ENCODE data around the gene FRMD4B. TPM values are rescaled to one million over a fixed set of nuclear protein-coding genes. Genes with fewer than 3 reads are reported as not detected.
A peak's percentile ranks its signal among the peaks of the same experiment; 100 is the strongest.

The FRMD4B gene
- total RNA-seq, 1 donor from 2014 or later: 37.4 TPM

- no peak for DNase-seq (ENCODE audit: extremely low spot score, unreplicated experiment)
- Mint-ChIP-seq H3K27me3 (no peaks in the 10 kb centered on the region), H3K9me3 (no peaks in the 10 kb centered on the region), H3K4me1 (ENCODE audit: unreplicated experiment) (peaks cover 36% of the 10 kb centered on the region), H3K36me3 (peaks cover 16% of the 10 kb centered on the region), H3K27ac (peak overlapping the region; percentile 46), H3K4me3 (peak overlapping the region; percentile 71)
- TF ChIP-seq CTCF (conservative IDR thresholded peaks at IDR 0.05): no peak
Observed at GRCh38 chr3:69201658-69202057, 184.2 kb downstream of the FRMD4B start.

DNA sequence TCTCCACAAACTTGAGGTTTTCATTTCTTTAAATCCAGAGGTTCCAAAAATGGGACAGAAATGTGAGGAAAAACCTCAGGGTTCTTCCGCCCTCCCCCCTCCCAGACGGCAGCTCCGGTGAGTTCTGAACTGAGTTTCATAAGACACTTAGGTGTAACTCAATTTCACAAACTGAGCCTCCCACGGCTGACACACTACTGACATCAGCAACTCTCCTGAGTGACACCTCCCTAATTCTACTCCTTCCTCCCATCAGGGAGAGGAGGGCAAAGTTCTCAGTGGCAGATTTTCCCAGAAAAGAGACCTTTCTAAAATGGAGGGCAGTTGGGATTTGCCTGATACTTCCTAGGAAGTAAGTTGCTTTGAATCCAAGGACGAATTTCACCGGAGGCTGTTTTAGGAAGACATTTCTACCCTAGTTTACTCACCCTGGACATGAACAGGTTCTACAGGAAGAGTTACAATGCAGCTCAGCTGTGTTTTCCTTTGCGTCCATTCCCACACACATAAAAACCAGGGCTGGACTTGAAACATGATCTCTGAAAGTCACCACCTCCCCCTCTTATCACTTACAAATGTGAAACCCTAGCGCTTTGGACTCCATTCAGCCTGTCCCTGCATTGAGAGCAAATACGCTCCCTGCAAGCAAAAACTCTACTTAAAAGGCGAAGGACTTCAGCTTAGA is 185.4 kb downstream of the FRMD4B start:
- H3K4me1 Mint-ChIP-seq (ENCODE audit: unreplicated experiment): peaks cover 40% of the 10 kb centered on the region
- no peak for DNase-seq (ENCODE audit: extremely low spot score, unreplicated experiment)
- H3K27me3 Mint-ChIP-seq: no peaks in the 10 kb centered on the region
- peaks cover 18% of the 10 kb centered on the region for H3K36me3 Mint-ChIP-seq
- no peak for TF ChIP-seq CTCF (conservative IDR thresholded peaks at IDR 0.05)
- peak overlapping the region; percentile 99 for H3K27ac Mint-ChIP-seq
- peak overlapping the region; percentile 91 for H3K4me3 Mint-ChIP-seq
- H3K9me3 Mint-ChIP-seq: no peaks in the 10 kb centered on the region

GRCh38 chr3:69199942-69200341 is 185.9 kb downstream of the FRMD4B start:
- Mint-ChIP-seq H3K36me3 (peaks cover 24% of the 10 kb centered on the region), H3K4me3 (peak overlapping the region; percentile 91), H3K27me3 (no peaks in the 10 kb centered on the region), H3K4me1 (ENCODE audit: unreplicated experiment) (peaks cover 41% of the 10 kb centered on the region), H3K9me3 (no peaks in the 10 kb centered on the region), H3K27ac (peak overlapping the region; percentile 99)
- no peak for TF ChIP-seq CTCF (conservative IDR thresholded peaks at IDR 0.05)
- DNase-seq (ENCODE audit: extremely low spot score, unreplicated experiment): no peak

- no peaks in the 10 kb centered on the region for H3K27me3 Mint-ChIP-seq
- peaks cover 31% of the 10 kb centered on the region for H3K36me3 Mint-ChIP-seq
- peak overlapping the region; percentile 91 for H3K4me3 Mint-ChIP-seq
- no peak for TF ChIP-seq CTCF (conservative IDR thresholded peaks at IDR 0.05)
- peaks cover 32% of the 10 kb centered on the region for H3K4me1 Mint-ChIP-seq (ENCODE audit: unreplicated experiment)
- no peak for DNase-seq (ENCODE audit: extremely low spot score, unreplicated experiment)
- H3K27ac Mint-ChIP-seq: no peak overlapping the region
- no peaks in the 10 kb centered on the region for H3K9me3 Mint-ChIP-seq
Observed at GRCh38 chr3:69197922-69198530, 187.9 kb downstream of the FRMD4B start.

DNA sequence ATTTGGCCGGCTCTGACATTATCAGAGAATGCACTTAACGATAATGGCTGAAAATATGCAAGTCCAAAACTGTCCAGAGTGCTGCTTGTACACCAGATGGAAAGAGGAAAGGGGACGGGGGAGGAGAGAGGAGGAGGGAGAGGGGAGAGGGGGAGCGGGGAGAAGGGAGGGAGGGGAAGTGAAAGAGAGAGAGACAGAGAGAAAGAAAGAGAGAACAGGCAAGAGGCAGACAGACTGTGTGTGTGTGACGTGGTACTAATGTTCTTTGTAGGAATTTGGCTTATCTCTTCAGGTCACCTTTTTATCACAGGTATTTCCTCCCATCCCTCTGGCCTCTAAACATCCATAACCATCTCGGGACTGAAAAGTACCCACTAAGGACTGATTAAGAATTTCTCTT is 188.4 kb downstream of the FRMD4B start:
- DNase-seq (ENCODE audit: extremely low spot score, unreplicated experiment): no peak
- peaks cover 32% of the 10 kb centered on the region for H3K4me1 Mint-ChIP-seq (ENCODE audit: unreplicated experiment)
- peak overlapping the region; percentile 54 for H3K27ac Mint-ChIP-seq
- H3K36me3 Mint-ChIP-seq: peaks cover 31% of the 10 kb centered on the region
- no peaks in the 10 kb centered on the region for H3K27me3 Mint-ChIP-seq
- TF ChIP-seq CTCF (conservative IDR thresholded peaks at IDR 0.05): no peak
- peak overlapping the region; percentile 40 for H3K4me3 Mint-ChIP-seq
- no peaks in the 10 kb centered on the region for H3K9me3 Mint-ChIP-seq

All from type B pancreatic cell (in vitro differentiated cells).